ENCODE measurements around the gene ZNF672. TPM values are rescaled to one million over a fixed set of nuclear protein-coding genes. Genes with fewer than 3 reads are reported as not detected.
"Not testable (repeated sequence)": the region's sequence is repeated elsewhere in the genome, so short reads cannot be mapped to it uniquely, and the experiment has no call there.

Gene ZNF672
- total RNA-seq, 1 donor from 2014 or later: 39.8 TPM

- H3K27me3 ChIP-seq (ENCODE audit: low read depth): no peaks in the 10 kb centered on the region
- intact Hi-C loops (cut with DNase I): no loop called here
- ATAC-seq: no peak
Measured at GRCh38 chr1:248793592-248793991, 44.4 kb upstream of the ZNF672 start.

DNA sequence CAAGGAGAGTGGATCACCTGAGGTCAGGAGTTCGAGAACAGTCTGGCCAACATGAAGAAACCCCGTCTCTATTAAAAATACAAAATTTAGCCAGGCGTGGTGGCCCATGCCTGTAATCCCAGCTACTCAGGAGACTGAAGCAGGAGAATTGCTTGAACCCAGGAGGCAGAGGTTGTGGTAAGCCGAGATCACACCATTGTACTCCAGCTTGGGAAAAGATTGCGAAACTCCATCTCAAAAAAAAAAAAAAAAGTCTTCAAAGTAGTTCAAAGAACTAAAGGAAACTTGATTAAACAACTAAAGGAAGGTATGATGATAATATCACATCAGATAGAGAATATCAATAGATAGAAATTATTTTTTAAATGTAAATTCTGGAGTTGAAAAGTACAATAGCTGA is 43.4 kb upstream of the ZNF672 start:
- H3K36me3 ChIP-seq; H3K4me3 ChIP-seq; DNase-seq; H3K9me3 ChIP-seq; ATAC-seq; intact Hi-C loops (cut with DNase I); H3K27me3 ChIP-seq (ENCODE audit: low read depth); H3K4me1 ChIP-seq; H3K27ac ChIP-seq: not testable (repeated sequence)

More at GRCh38 chr1:248793592-248793991, 44.4 kb upstream of the ZNF672 start:
- Histone ChIP-seq H3K4me1 (no peaks in the 10 kb centered on the region), H3K4me3 (no peak overlapping the region), H3K36me3 (no peaks in the 10 kb centered on the region), H3K9me3 (peaks cover 6% of the 10 kb centered on the region), H3K27ac (no peak overlapping the region)
- DNase-seq: no peak
- TF ChIP-seq CTCF (IDR thresholded peaks at IDR 0.05): no peak

GRCh38 chr1:248798791-248799190 is 39.2 kb upstream of the ZNF672 start:
- Histone ChIP-seq H3K9me3 (peaks cover 6% of the 10 kb centered on the region), H3K4me3 (no peak overlapping the region), H3K4me1 (no peaks in the 10 kb centered on the region), H3K27me3 (ENCODE audit: low read depth) (no peaks in the 10 kb centered on the region), H3K36me3 (no peaks in the 10 kb centered on the region), H3K27ac (no peak overlapping the region)
- no peak for DNase-seq
- intact Hi-C loops (cut with DNase I): no loop called here
- no peak for ATAC-seq
- TF ChIP-seq CTCF (IDR thresholded peaks at IDR 0.05): no peak

- H3K9me3 ChIP-seq: peaks cover 1% of the 10 kb centered on the region
- no peaks in the 10 kb centered on the region for H3K27me3 ChIP-seq (ENCODE audit: low read depth)
- peaks cover 5% of the 10 kb centered on the region for H3K4me1 ChIP-seq
- H3K36me3 ChIP-seq: no peaks in the 10 kb centered on the region
- H3K4me3 ChIP-seq: no peak overlapping the region
- H3K27ac ChIP-seq: no peak overlapping the region
- no peak for ATAC-seq
- no peak for TF ChIP-seq CTCF (IDR thresholded peaks at IDR 0.05)
- intact Hi-C loops (cut with DNase I): no loop called here
- no peak for DNase-seq
Measured at GRCh38 chr1:248800459-248800858, 37.6 kb upstream of the ZNF672 start.

- H3K27ac ChIP-seq: no peak overlapping the region
- intact Hi-C loops (cut with DNase I): no loop called here
- peaks cover 21% of the 10 kb centered on the region for H3K4me1 ChIP-seq
- no peak overlapping the region for H3K4me3 ChIP-seq
- H3K27me3 ChIP-seq (ENCODE audit: low read depth): no peaks in the 10 kb centered on the region
- H3K36me3 ChIP-seq: no peaks in the 10 kb centered on the region
- H3K9me3 ChIP-seq: no peaks in the 10 kb centered on the region
- DNase-seq (no peak), ATAC-seq (no peak)
- TF ChIP-seq CTCF (IDR thresholded peaks at IDR 0.05): no peak
Measured at GRCh38 chr1:248802454-248802853, 35.6 kb upstream of the ZNF672 start.

DNA sequence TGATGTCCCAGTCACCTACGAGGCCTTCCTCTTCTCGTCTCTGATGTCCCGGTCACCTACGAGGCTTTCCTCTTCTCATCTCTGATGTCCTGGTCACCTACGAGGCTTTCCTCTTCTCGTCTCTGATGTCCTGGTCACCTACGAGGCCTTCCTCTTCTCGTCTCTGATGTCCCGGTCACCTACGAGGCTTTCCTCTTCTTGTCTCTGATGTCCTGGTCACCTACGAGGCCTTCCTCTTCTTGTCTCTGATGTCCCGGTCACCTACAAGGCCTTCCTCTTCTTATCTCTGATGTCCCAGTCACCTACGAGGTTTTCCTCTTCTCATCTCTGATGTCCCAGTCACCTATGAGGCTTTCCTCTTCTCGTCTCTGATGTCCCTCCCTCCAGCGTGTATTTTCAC is 34.5 kb upstream of the ZNF672 start:
- H3K27ac ChIP-seq; H3K36me3 ChIP-seq; DNase-seq; H3K4me3 ChIP-seq; intact Hi-C loops (cut with DNase I); H3K9me3 ChIP-seq; H3K27me3 ChIP-seq (ENCODE audit: low read depth); ATAC-seq: not testable (repeated sequence)
- H3K4me1 ChIP-seq: peaks cover 21% of the 10 kb centered on the region
